Left lung (tissue), 10 donors: Measurements from ENCODE around the gene GINS2. TPM values are rescaled to one million over a fixed set of nuclear protein-coding genes. Genes with fewer than 3 reads are reported as not detected.
A peak's percentile ranks its signal among the peaks of the same experiment; 100 is the strongest.

Experiments used
- ATAC-seq: fragments of 200-7000 bp; cut with Tn5 transposase; one replicate; pipeline ENCODE4 v1.9.1; 2020; ENCODE audit warnings: moderate library complexity
- DNase-seq, 4 donors: peaks; one replicate each; pipeline ENCODE4 v3.0.0-alpha.2; 2013 to 2020
- H3K27ac ChIP-seq, 2 donors: fragments of 200-600 bp; sonication (generic) in 1 of 2; one replicate each; pipeline versions ENCODE4 v1.5.0 to v1.8.0; 2020 to 2021
- H3K27me3 ChIP-seq, 2 donors: fragments of 200-600 bp; sonication (generic) in 1 of 2; one replicate each; pipeline versions ENCODE4 v1.5.0 to v1.8.0; 2020 to 2021
- H3K36me3 ChIP-seq, 2 donors: fragments of 200-600 bp; sonication (generic) in 1 of 2; one replicate each; pipeline versions ENCODE4 v1.5.0 to v1.8.0; 2020 to 2021
- H3K4me1 ChIP-seq, 2 donors: fragments of 200-600 bp; one replicate each; pipeline ENCODE4 v1.8.0; 2021
- H3K4me3 ChIP-seq, 2 donors: fragments of 200-600 bp; sonication (generic) in 1 of 2; one replicate each; pipeline versions ENCODE4 v1.5.0 to v1.8.0; 2020 to 2021; ENCODE audit warnings: mild to moderate bottlenecking in 1 of 2
- H3K9me3 ChIP-seq, 2 donors: fragments of 200-600 bp; sonication (generic) in 1 of 2; one replicate each; pipeline versions ENCODE4 v1.5.0 to v1.8.0; 2020 to 2021
- intact Hi-C, 2 donors: fragments of 100-400 bp; cut with DNase I; formaldehyde crosslinking; loops; one replicate each; pipeline versions ENCODE4 v1.11.2 to v1.14.2; 2022
- polyA plus RNA-seq, 6 donors: library from polyadenylated mRNA; unstranded; fragments of 120-200 nt; gene quantifications; one replicate each; pipeline ENCODE4 v1.2.1, GENCODE V29; 2013; ENCODE audit not compliant: insufficient read length in 6 of 6
- total RNA-seq, 2 donors: library from RNA; stranded (reverse); fragmentation: NEBNext Ultra II Directional; extraction: Animal tissue kit (Norgen Biotek cat#: 25700); gene quantifications; one replicate each; pipeline ENCODE4 v1.2.1, GENCODE V29; 2021
- TF ChIP-seq, protein P1 (sequence below), 2 donors: fragments of 200-600 bp; sonication (generic) in 1 of 2; IDR thresholded peaks; one replicate each; pipeline versions ENCODE4 v1.5.0 to v1.8.0; 2021; ENCODE audit warnings: antibody characterized with exemption in 2 of 2
- donor health status: DM: no; HTN: yes; CAD: no.
- donor health status: DM: no; HTN: no; CAD: no.

The GINS2 gene
- total and polyA plus RNA-seq, 8 donors = 4.2 to 17.4 (median 13.8) TPM

GRCh38 chr16:85637808-85638647, 50.7 kb downstream of the GINS2 start:
- Histone ChIP-seq H3K27me3 (no peaks in the 10 kb centered on the region), H3K27ac (no peak overlapping the region), H3K4me1 (peaks cover 3 to 38% of the 10 kb centered on the region in 2 donors), H3K9me3 (no peaks in the 10 kb centered on the region), H3K36me3 (peaks cover 0 to 70% of the 10 kb centered on the region in 2 donors), H3K4me3 (no peak overlapping the region)
- TF ChIP-seq, protein P1, sequence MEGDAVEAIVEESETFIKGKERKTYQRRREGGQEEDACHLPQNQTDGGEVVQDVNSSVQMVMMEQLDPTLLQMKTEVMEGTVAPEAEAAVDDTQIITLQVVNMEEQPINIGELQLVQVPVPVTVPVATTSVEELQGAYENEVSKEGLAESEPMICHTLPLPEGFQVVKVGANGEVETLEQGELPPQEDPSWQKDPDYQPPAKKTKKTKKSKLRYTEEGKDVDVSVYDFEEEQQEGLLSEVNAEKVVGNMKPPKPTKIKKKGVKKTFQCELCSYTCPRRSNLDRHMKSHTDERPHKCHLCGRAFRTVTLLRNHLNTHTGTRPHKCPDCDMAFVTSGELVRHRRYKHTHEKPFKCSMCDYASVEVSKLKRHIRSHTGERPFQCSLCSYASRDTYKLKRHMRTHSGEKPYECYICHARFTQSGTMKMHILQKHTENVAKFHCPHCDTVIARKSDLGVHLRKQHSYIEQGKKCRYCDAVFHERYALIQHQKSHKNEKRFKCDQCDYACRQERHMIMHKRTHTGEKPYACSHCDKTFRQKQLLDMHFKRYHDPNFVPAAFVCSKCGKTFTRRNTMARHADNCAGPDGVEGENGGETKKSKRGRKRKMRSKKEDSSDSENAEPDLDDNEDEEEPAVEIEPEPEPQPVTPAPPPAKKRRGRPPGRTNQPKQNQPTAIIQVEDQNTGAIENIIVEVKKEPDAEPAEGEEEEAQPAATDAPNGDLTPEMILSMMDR (IDR thresholded peaks at IDR 0.05) = no peak
- peak in 3 of 4 donors; percentile 59 to 85 (median 78) for DNase-seq
- peak; percentile 84 for ATAC-seq
- intact Hi-C loops = no loop called here

- TF ChIP-seq, protein P1 (IDR thresholded peaks at IDR 0.05) = no peak
- Histone ChIP-seq H3K4me3 (no peak overlapping the region), H3K4me1 (peaks cover 3 to 30% of the 10 kb centered on the region in 2 donors), H3K27me3 (no peaks in the 10 kb centered on the region), H3K36me3 (peaks cover 0 to 70% of the 10 kb centered on the region in 2 donors), H3K27ac (no peak overlapping the region), H3K9me3 (no peaks in the 10 kb centered on the region)
- ATAC-seq = no peak
- intact Hi-C loops = no loop called here
- DNase-seq = peak in 1 of 4 donors; percentile 78
Observed at GRCh38 chr16:85637061-85637807, 51.5 kb downstream of the GINS2 start.

GRCh38 chr16:85636234-85636812, 52.4 kb downstream of the GINS2 start:
- H3K4me1 ChIP-seq = peaks cover 0 to 21% of the 10 kb centered on the region in 2 donors
- no peaks in the 10 kb centered on the region for H3K9me3 ChIP-seq
- no peaks in the 10 kb centered on the region for H3K27me3 ChIP-seq
- DNase-seq (peak in 1 of 4 donors; percentile 67), ATAC-seq (no peak)
- intact Hi-C loops = no loop called here
- TF ChIP-seq, protein P1 (IDR thresholded peaks at IDR 0.05) = no peak
- peaks cover 0 to 66% of the 10 kb centered on the region in 2 donors for H3K36me3 ChIP-seq
- no peak overlapping the region for H3K27ac ChIP-seq
- no peak overlapping the region for H3K4me3 ChIP-seq

GRCh38 chr16:85635545-85636140, 53.1 kb downstream of the GINS2 start:
- no peaks in the 10 kb centered on the region for H3K27me3 ChIP-seq
- intact Hi-C loops = no loop called here
- H3K27ac ChIP-seq = no peak overlapping the region
- TF ChIP-seq, protein P1 (IDR thresholded peaks at IDR 0.05) = no peak
- peaks cover 0 to 60% of the 10 kb centered on the region in 2 donors for H3K36me3 ChIP-seq
- H3K4me3 ChIP-seq = no peak overlapping the region
- no peaks in the 10 kb centered on the region for H3K9me3 ChIP-seq
- peaks cover 0 to 20% of the 10 kb centered on the region in 2 donors for H3K4me1 ChIP-seq
- DNase-seq (no peak), ATAC-seq (no peak)
